ENCODE results near the gene FFAR4.

The FFAR4 gene

GRCh38 chr10:93550606-93551005 lies 15.9 kb upstream of the FFAR4 start:
- no peaks in the 10 kb centered on the region for H3K27me3 ChIP-seq
- no peaks in the 10 kb centered on the region for H3K36me3 ChIP-seq
- no peaks in the 10 kb centered on the region for H3K9me3 ChIP-seq
- no peak overlapping the region for H3K27ac ChIP-seq
- no peaks in the 10 kb centered on the region for H3K4me1 ChIP-seq
- no peak for TF ChIP-seq Cebpa-rat (IDR thresholded peaks at IDR 0.05)
- H3K4me3 ChIP-seq: no peak overlapping the region
- H4K20me1 ChIP-seq: no peaks in the 10 kb centered on the region
- H3K9ac ChIP-seq: no peak overlapping the region
- H3K4me2 ChIP-seq: no peak overlapping the region

GRCh38 chr10:93552780-93553179 lies 13.7 kb upstream of the FFAR4 start:
- Histone ChIP-seq H4K20me1 (no peaks in the 10 kb centered on the region), H3K4me1 (no peaks in the 10 kb centered on the region), H3K9ac (no peak overlapping the region), H3K4me2 (no peak overlapping the region), H3K36me3 (no peaks in the 10 kb centered on the region), H3K27me3 (no peaks in the 10 kb centered on the region), H3K9me3 (no peaks in the 10 kb centered on the region), H3K27ac (no peak overlapping the region), H3K4me3 (no peak overlapping the region)
- no peak for TF ChIP-seq Cebpa-rat (IDR thresholded peaks at IDR 0.05)

- no peak overlapping the region for H3K4me2 ChIP-seq
- no peaks in the 10 kb centered on the region for H3K27me3 ChIP-seq
- no peaks in the 10 kb centered on the region for H3K4me1 ChIP-seq
- no peaks in the 10 kb centered on the region for H3K9me3 ChIP-seq
- no peak overlapping the region for H3K4me3 ChIP-seq
- H3K27ac ChIP-seq: no peak overlapping the region
- no peak for TF ChIP-seq Cebpa-rat (IDR thresholded peaks at IDR 0.05)
- H3K9ac ChIP-seq: no peak overlapping the region
- H3K36me3 ChIP-seq: no peaks in the 10 kb centered on the region
- H4K20me1 ChIP-seq: no peaks in the 10 kb centered on the region
Measured at GRCh38 chr10:93553482-93554315, 12.8 kb upstream of the FFAR4 start.

GRCh38 chr10:93554316-93554663 lies 12.2 kb upstream of the FFAR4 start:
- H3K9ac ChIP-seq: no peak overlapping the region
- no peaks in the 10 kb centered on the region for H4K20me1 ChIP-seq
- H3K27ac ChIP-seq: no peak overlapping the region
- TF ChIP-seq Cebpa-rat (IDR thresholded peaks at IDR 0.05): no peak
- no peak overlapping the region for H3K4me3 ChIP-seq
- H3K36me3 ChIP-seq: no peaks in the 10 kb centered on the region
- no peak overlapping the region for H3K4me2 ChIP-seq
- no peaks in the 10 kb centered on the region for H3K27me3 ChIP-seq
- no peaks in the 10 kb centered on the region for H3K9me3 ChIP-seq
- no peaks in the 10 kb centered on the region for H3K4me1 ChIP-seq

GRCh38 chr10:93554760-93555432 lies 11.6 kb upstream of the FFAR4 start:
- Histone ChIP-seq H3K9me3 (no peaks in the 10 kb centered on the region), H3K27ac (no peak overlapping the region), H3K9ac (no peak overlapping the region), H3K4me3 (no peak overlapping the region), H4K20me1 (no peaks in the 10 kb centered on the region), H3K27me3 (no peaks in the 10 kb centered on the region), H3K4me2 (no peak overlapping the region), H3K4me1 (no peaks in the 10 kb centered on the region), H3K36me3 (no peaks in the 10 kb centered on the region)
- no peak for TF ChIP-seq Cebpa-rat (IDR thresholded peaks at IDR 0.05)

GRCh38 chr10:93559490-93559889 lies 7.0 kb upstream of the FFAR4 start:
- Histone ChIP-seq H3K4me3 (no peak overlapping the region), H3K27me3 (no peaks in the 10 kb centered on the region), H3K36me3 (no peaks in the 10 kb centered on the region), H3K4me2 (no peak overlapping the region), H3K9ac (no peak overlapping the region), H3K9me3 (no peaks in the 10 kb centered on the region), H4K20me1 (no peaks in the 10 kb centered on the region), H3K27ac (no peak overlapping the region), H3K4me1 (no peaks in the 10 kb centered on the region)
- TF ChIP-seq Cebpa-rat (IDR thresholded peaks at IDR 0.05): no peak

GRCh38 chr10:93560541-93560940 lies 5.9 kb upstream of the FFAR4 start:
- H4K20me1 ChIP-seq: no peaks in the 10 kb centered on the region
- H3K27me3 ChIP-seq: no peaks in the 10 kb centered on the region
- H3K9me3 ChIP-seq: no peaks in the 10 kb centered on the region
- TF ChIP-seq Cebpa-rat (IDR thresholded peaks at IDR 0.05): no peak
- no peak overlapping the region for H3K4me2 ChIP-seq
- no peak overlapping the region for H3K9ac ChIP-seq
- H3K4me3 ChIP-seq: no peak overlapping the region
- no peak overlapping the region for H3K27ac ChIP-seq
- no peaks in the 10 kb centered on the region for H3K4me1 ChIP-seq
- H3K36me3 ChIP-seq: no peaks in the 10 kb centered on the region

- Histone ChIP-seq H3K27me3 (no peaks in the 10 kb centered on the region), H3K4me2 (no peak overlapping the region), H3K9me3 (0 out of 2 replicates have a peak, but pooled peaks cover 10% of the 10 kb centered on the region), H3K27ac (no peak overlapping the region), H3K4me1 (no peaks in the 10 kb centered on the region), H3K9ac (no peak overlapping the region), H4K20me1 (no peaks in the 10 kb centered on the region), H3K36me3 (no peaks in the 10 kb centered on the region), H3K4me3 (no peak overlapping the region)
- no peak for TF ChIP-seq Cebpa-rat (IDR thresholded peaks at IDR 0.05)
Measured at GRCh38 chr10:93565446-93565845, 1.0 kb upstream of the FFAR4 start.

- H3K27ac ChIP-seq: no peak overlapping the region
- no peak for TF ChIP-seq Cebpa-rat (IDR thresholded peaks at IDR 0.05)
- no peak overlapping the region for H3K4me3 ChIP-seq
- H3K36me3 ChIP-seq: no peaks in the 10 kb centered on the region
- H3K4me1 ChIP-seq: peaks cover under 1% of the 10 kb centered on the region; the same call in 1 of the 2 replicates
- no peaks in the 10 kb centered on the region for H3K27me3 ChIP-seq
- H3K4me2 ChIP-seq: no peak overlapping the region
- H4K20me1 ChIP-seq: no peaks in the 10 kb centered on the region
- 0 out of 2 replicates have a peak, but pooled peaks cover 10% of the 10 kb centered on the region for H3K9me3 ChIP-seq
- H3K9ac ChIP-seq: no peak overlapping the region
Measured at GRCh38 chr10:93567277-93568104, 1.0 kb downstream of the FFAR4 start.

GRCh38 chr10:93568105-93568390 lies 1.6 kb downstream of the FFAR4 start:
- no peaks in the 10 kb centered on the region for H3K36me3 ChIP-seq
- no peak overlapping the region for H3K4me2 ChIP-seq
- H4K20me1 ChIP-seq: no peaks in the 10 kb centered on the region
- TF ChIP-seq Cebpa-rat (IDR thresholded peaks at IDR 0.05): no peak
- no peak overlapping the region for H3K4me3 ChIP-seq
- H3K27ac ChIP-seq: no peak overlapping the region
- 0 out of 2 replicates have a peak, but pooled peaks cover 10% of the 10 kb centered on the region for H3K9me3 ChIP-seq
- no peak overlapping the region for H3K9ac ChIP-seq
- H3K4me1 ChIP-seq: peaks cover 6% of the 10 kb centered on the region
- no peaks in the 10 kb centered on the region for H3K27me3 ChIP-seq

Data from BLaER1 (cell line).